PFSK-1 (cell line): ENCODE results near the gene PRSS38.
A peak's percentile ranks its signal among the peaks of the same experiment; 100 is the strongest.

Source experiments
- FOXP2 ChIP-seq: optimal IDR thresholded peaks from 2 replicates; pipeline ENCODE3; 2011; ENCODE audit warnings: borderline replicate concordance, control low read depth, inconsistent platforms; ENCODE audit not compliant: insufficient read depth; ENCODE audit errors: extremely low read length, extremely low read depth
- POLR2AphosphoS5 ChIP-seq: IDR thresholded peaks from 2 replicates; pipeline ENCODE4 v1.6.1; 2012; ENCODE audit warnings: low read depth, mild to moderate bottlenecking, control low read depth, low read length, moderate library complexity
- REST ChIP-seq, 2 experiments: IDR thresholded peaks; 2 replicates each; pipeline versions ENCODE4 v1.6.1 to v1.8.0; 2011 to 2012; ENCODE audit warnings: low read depth in 2 of 2, low read length in 2 of 2, control low read depth in 1 of 2, inconsistent platforms in 1 of 2, mild to moderate bottlenecking in 1 of 2, moderate library complexity in 1 of 2; ENCODE audit not compliant: insufficient read depth in 1 of 2
- SIN3A ChIP-seq: IDR thresholded peaks from 2 replicates; pipeline ENCODE4 v1.6.1; 2012; ENCODE audit warnings: mild to moderate bottlenecking, low read length, moderate library complexity, borderline replicate concordance; ENCODE audit not compliant: insufficient read depth
- TAF1 ChIP-seq: IDR thresholded peaks from 2 replicates; pipeline ENCODE4 v1.6.1; 2012; ENCODE audit warnings: low read length, control low read depth, borderline replicate concordance; ENCODE audit not compliant: insufficient read depth

Gene PRSS38

GRCh38 chr1:227786673-227787512 is 28.6 kb upstream of the PRSS38 start:
- TF ChIP-seq SIN3A (no peak), TAF1 (no peak), POLR2AphosphoS5 (no peak), REST (IDR thresholded peaks at IDR 0.05; ENCODE audit: insufficient read depth in 1 of 2, low read depth in 2 of 2, low read length in 2 of 2) (no peak), FOXP2 (no peak)

GRCh38 chr1:227787513-227788270 is 27.8 kb upstream of the PRSS38 start:
- TF ChIP-seq SIN3A (no peak), FOXP2 (peak; percentile 57)

- TF ChIP-seq POLR2AphosphoS5 (no peak), FOXP2 (no peak), TAF1 (no peak), REST (IDR thresholded peaks at IDR 0.05; ENCODE audit: insufficient read depth in 1 of 2, low read depth in 2 of 2, low read length in 2 of 2) (no peak), SIN3A (no peak)
Observed at GRCh38 chr1:227788271-227789083, 27.0 kb upstream of the PRSS38 start.

- no peak for TF ChIP-seq POLR2AphosphoS5
- no peak for TF ChIP-seq REST (IDR thresholded peaks at IDR 0.05; ENCODE audit: insufficient read depth in 1 of 2, low read depth in 2 of 2, low read length in 2 of 2)
- no peak for TF ChIP-seq TAF1
- TF ChIP-seq FOXP2 = no peak
- no peak for TF ChIP-seq SIN3A
Observed at GRCh38 chr1:227789084-227790033, 26.1 kb upstream of the PRSS38 start.

- TF ChIP-seq POLR2AphosphoS5 (no peak), REST (IDR thresholded peaks at IDR 0.05; ENCODE audit: insufficient read depth in 1 of 2, low read depth in 2 of 2, low read length in 2 of 2) (no peak), TAF1 (no peak), SIN3A (no peak), FOXP2 (no peak)
Observed at GRCh38 chr1:227790034-227790400, 25.5 kb upstream of the PRSS38 start.
